ENCODE results near the gene ASAP3.

The ASAP3 gene

DNA sequence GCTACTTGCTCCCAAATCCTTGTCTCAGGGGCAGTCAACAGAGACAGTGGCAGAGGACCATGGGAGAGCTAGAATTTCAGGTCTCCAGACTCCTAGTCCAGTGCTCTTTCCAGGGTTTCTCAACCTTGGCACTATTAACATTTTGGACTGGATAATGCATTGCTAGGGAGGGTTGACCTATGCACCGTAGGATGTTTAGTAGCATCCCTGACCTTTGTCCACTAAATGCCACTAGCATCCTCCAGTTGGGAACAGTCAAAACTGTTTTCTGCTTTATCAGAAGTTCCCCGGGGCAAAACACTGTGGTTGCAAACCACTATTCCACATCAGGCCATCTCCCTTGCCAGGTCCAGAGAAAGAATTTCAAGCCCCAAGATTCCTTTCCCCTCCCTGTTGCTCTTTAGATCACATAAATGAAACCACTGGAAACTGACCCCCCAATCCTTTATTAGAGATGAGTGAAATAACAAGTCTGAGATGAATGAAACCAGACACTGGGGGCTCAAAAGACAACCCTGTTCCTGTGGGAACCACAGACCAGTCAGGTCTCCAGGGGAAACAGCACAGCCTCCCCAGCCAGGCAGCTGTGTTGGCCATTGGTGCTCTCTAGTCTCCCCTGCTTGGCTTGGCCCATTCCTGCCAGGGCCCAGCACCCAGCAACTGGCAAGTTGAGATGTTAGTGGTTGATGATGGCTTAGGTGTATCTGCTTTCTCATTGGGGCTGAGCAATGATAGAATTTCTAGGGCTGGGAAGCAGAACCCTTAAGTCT is 55.7 kb downstream of the ASAP3 start:
- no peak for DNase-seq (ENCODE audit: low spot score)
- TF ChIP-seq, protein P1, sequence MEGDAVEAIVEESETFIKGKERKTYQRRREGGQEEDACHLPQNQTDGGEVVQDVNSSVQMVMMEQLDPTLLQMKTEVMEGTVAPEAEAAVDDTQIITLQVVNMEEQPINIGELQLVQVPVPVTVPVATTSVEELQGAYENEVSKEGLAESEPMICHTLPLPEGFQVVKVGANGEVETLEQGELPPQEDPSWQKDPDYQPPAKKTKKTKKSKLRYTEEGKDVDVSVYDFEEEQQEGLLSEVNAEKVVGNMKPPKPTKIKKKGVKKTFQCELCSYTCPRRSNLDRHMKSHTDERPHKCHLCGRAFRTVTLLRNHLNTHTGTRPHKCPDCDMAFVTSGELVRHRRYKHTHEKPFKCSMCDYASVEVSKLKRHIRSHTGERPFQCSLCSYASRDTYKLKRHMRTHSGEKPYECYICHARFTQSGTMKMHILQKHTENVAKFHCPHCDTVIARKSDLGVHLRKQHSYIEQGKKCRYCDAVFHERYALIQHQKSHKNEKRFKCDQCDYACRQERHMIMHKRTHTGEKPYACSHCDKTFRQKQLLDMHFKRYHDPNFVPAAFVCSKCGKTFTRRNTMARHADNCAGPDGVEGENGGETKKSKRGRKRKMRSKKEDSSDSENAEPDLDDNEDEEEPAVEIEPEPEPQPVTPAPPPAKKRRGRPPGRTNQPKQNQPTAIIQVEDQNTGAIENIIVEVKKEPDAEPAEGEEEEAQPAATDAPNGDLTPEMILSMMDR (IDR thresholded peaks at IDR 0.05; ENCODE audit: borderline replicate concordance, control extremely low read depth, extremely low read depth, insufficient read depth, missing control alignments): no peak
- in situ Hi-C loops (cut with MboI; ENCODE audit: low sequenced_read_pairs, unreplicated experiment): no loop called here

DNA sequence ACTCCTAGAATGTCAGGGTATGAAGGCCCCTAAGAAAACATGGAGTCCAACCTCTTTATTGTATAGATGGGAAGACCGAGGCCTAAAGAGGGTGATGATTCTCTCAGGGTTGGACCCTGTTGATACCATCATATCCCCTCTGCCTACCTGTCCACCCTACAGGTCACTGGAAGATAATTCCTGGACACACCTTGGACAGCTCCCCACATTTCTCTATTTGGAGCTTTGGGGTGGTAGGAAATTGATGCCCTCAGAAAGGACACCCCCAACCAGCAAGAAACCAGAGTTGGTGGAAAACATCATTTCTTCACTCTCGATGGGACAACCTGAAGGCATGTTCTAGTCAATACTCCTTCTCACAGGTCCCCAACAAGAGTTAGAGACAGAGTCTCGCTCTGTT is 56.4 kb downstream of the ASAP3 start:
- DNase-seq (ENCODE audit: low spot score): no peak
- in situ Hi-C loops (cut with MboI; ENCODE audit: low sequenced_read_pairs, unreplicated experiment): no loop called here
- TF ChIP-seq, protein P1 (IDR thresholded peaks at IDR 0.05; ENCODE audit: borderline replicate concordance, control extremely low read depth, extremely low read depth, insufficient read depth, missing control alignments): no peak

DNA sequence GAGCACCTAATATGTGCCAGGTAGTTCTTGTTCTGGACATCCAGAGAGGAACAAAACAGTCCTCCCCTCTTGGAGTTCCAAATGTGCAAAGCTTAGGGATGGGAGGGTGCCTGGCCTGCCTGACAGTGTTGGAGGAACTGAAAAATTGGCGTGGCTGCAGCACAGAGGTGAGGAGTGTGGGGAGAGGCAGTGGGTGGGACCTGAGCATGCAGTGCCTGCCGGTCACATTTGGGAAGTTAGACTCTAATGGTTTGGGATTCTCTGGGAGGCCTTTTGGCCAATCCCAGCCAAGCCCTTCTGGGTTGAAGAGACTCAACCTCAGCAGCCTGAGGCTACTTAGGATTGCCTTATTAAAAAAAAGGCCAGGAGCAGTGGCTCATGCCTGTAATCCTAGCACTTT is 57.2 kb downstream of the ASAP3 start:
- TF ChIP-seq, protein P1 (IDR thresholded peaks at IDR 0.05; ENCODE audit: borderline replicate concordance, control extremely low read depth, extremely low read depth, insufficient read depth, missing control alignments): no peak
- in situ Hi-C loops (cut with MboI; ENCODE audit: low sequenced_read_pairs, unreplicated experiment): no loop called here
- DNase-seq (ENCODE audit: low spot score): no peak

DNA sequence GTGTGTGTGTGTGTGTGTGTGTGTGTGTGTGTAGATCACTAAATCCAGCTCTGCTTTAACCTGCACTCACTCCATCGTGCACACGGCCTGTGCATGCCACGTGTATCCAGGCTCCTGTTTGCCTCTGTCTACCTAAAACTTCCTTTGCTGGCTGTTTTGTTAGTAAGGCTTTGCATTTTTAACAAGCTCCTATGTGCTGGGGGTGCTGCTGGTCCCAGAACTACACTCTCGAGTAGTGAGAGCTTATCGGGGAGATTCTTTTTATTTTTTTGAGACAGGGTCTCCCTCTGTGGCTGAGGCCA is 58.8 kb downstream of the ASAP3 start:
- DNase-seq (ENCODE audit: low spot score): no peak
- TF ChIP-seq, protein P1 (IDR thresholded peaks at IDR 0.05; ENCODE audit: borderline replicate concordance, control extremely low read depth, extremely low read depth, insufficient read depth, missing control alignments): no peak

DNA sequence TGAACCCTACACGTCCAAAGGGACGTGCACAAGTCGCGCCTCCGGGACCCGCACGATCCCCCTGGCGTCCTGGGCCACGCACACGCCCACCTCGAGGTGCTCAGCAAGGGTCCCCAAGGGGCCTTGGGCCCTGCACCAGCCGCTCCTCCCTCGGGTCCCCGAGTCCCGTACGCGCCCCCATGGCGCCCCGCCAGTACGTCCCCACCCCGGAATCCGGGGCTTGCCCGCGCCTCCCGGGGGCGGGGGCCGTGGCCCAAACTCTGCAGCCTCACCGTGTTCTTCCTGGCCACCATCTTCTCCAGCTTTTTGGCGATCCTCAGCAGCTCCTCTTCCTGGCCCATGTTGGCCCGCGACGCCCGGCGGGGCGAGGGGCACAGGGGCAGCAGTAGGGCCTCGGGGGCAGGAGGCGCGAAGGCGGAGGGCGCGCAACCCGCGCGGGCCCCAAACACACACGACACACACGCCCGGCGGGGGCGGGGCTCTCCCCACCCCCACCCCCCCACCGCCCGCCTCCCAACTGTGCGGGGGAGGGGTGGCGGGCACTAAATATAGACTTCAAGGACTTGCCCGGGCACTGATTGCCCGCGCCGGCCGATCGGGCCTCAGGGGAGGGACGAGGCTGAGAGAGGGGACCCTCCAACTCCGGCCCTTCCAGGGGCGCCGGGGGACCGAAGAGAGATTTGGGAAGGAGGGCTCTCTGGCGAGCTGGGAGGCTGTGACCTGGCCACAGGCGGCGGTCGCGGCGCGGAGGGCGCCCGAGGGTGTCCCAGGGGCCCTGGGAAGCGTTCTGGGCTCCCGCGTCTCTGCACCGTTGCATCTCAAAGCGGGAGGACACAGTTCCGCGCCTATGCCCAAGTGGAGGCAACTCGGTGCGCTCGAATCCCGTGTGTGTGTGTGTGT is 59.4 kb downstream of the ASAP3 start, which contains the start of gene TCEA3:
Gene TCEA3 (minus strand): TSS at position 456 of the 900 bp plus-strand sequence. CDS start 115 bp downstream, at position 341.
- TF ChIP-seq, protein P1 (IDR thresholded peaks at IDR 0.05; ENCODE audit: borderline replicate concordance, control extremely low read depth, extremely low read depth, insufficient read depth, missing control alignments): no peak
- DNase-seq (ENCODE audit: low spot score): peak; percentile 53
- in situ Hi-C loops (cut with MboI; ENCODE audit: low sequenced_read_pairs, unreplicated experiment): no loop called here

More for the DNA sequence above, 58.8 kb downstream of the ASAP3 start:
- in situ Hi-C loops (cut with MboI; ENCODE audit: low sequenced_read_pairs, unreplicated experiment): no loop called here

DNA sequence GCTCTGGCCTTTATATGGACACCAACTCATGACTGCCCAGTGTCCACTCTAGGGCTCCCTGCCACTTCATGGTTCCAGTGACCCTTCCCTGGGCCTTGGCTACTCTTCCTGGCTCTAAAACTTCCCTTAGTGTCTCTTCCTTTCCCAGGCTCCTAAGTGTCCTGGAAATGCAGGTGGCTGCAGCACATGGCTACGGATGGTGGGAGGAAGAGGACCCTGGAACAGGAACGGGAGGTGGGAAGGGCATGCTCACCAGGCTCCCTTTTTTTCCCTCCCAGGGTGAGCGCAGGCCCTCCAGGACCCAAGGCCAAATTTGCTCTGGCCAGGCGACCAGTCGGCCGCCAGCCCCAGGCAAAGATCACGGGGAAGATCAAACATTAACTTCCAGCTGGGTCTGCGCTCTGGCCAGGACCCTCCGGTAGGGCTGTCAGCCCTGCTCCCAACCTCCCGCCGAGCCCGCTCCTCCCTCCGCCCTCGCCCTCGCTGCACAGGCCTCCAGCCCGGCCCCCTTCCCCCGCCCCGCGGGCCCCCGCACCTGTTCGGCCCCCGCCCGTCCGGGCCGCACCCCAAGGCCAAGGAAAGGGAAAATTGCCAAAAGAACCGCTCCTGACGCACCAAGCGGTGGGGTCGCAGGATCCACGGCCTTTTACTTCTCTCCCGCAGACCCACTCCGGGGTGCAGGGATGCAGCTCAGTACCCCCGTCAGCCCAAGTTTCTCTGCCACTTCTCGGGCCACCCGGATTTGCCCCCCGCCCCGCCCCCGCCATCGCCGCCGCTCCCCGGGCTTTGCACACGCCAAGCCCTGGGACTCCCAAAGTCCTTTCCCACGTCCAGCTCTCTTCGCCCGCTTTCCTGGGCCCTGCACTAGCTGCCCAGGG is 60.3 kb downstream of the ASAP3 start:
- no peak for DNase-seq (ENCODE audit: low spot score)
- in situ Hi-C loops (cut with MboI; ENCODE audit: low sequenced_read_pairs, unreplicated experiment): no loop called here
- TF ChIP-seq, protein P1 (IDR thresholded peaks at IDR 0.05; ENCODE audit: borderline replicate concordance, control extremely low read depth, extremely low read depth, insufficient read depth, missing control alignments): no peak
